HepG2 (cell line): ENCODE data around the gene ZFP1. TPM values are rescaled to one million over a fixed set of nuclear protein-coding genes. Genes with fewer than 3 reads are reported as not detected.

ENCODE experiments used
- ATAC-seq: fragments of 200-7000 bp; cut with Tn5 transposase; 3 replicates; pipeline ENCODE4 v1.9.1; 2020; ENCODE audit warnings: mild to moderate bottlenecking, moderate library complexity
- BruUV-seq: library from RNA; stranded (reverse); fragments of 400-500 nt; replicated peaks from 2 replicates; lab custom pipeline; 2021; lab: Mats Ljungman, UMichigan
- CTCF ChIA-PET: fragments of 300-600 bp; formaldehyde crosslinking; extraction: SDS; loops from one replicate; lab custom pipeline; 2021; ENCODE audit warnings: low total read pairs, inconsistent platforms, low intra/inter-chr PET ratio; lab: Yijun Ruan, JAX
- POLR2A ChIA-PET: fragments of 350-600 bp; sonication (Branson Sonifier 250); formaldehyde crosslinking; loops from one replicate; lab custom pipeline; 2020; ENCODE audit warnings: antibody characterized with exemption, inconsistent platforms; lab: Yijun Ruan, JAX
- DNase-seq: peaks from one replicate; pipeline ENCODE4 v3.0.0-alpha.2; 2015; ENCODE audit warnings: low spot score
- FAIRE-seq: peaks from 3 replicates; lab custom pipeline; 2011; peaks lifted over from hg19 to GRCh38; lab: Jason Lieb, UNC
- H2AFZ ChIP-seq: one replicate; pipeline ENCODE4 v1.6.1; 2011; ENCODE audit warnings: low read length, inconsistent platforms
- H3K27ac ChIP-seq: fragments of 300-600 bp; 3 replicates; pipeline ENCODE4 v1.8.0; 2011; ENCODE audit warnings: mixed run types, mild to moderate bottlenecking, mixed read lengths, low read length, inconsistent platforms; ENCODE audit not compliant: insufficient read depth; ENCODE audit errors: extremely low read length
- H3K27me3 ChIP-seq, 2 experiments: fragments of 200-600 bp in 1 of 2; 2 replicates in 1 of 2; 3 replicates in 1 of 2; pipeline versions ENCODE4 v1.6.0 to v1.8.0; 2011; ENCODE audit warnings: low read length in 2 of 2, mild to moderate bottlenecking in 2 of 2, moderate library complexity in 2 of 2, inconsistent platforms in 1 of 2; ENCODE audit not compliant: insufficient read depth in 2 of 2, control insufficient read depth in 1 of 2
- H3K36me3 ChIP-seq, 2 experiments: fragments of 200-600 bp in 1 of 2; replicated peaks in 1 of 2; 2 replicates in 1 of 2; 3 replicates in 1 of 2; pipeline versions ENCODE4 v1.5.1 to v1.8.0; 2011; ENCODE audit warnings: low read length in 2 of 2, inconsistent platforms in 1 of 2; ENCODE audit not compliant: insufficient read depth in 2 of 2, control insufficient read depth in 1 of 2
- H3K4me1 ChIP-seq: 2 replicates; pipeline ENCODE4 v1.5.1; 2012; ENCODE audit warnings: low read length, inconsistent platforms; ENCODE audit not compliant: insufficient read depth
- H3K4me2 ChIP-seq: 2 replicates; pipeline ENCODE4 v1.6.0; 2011; ENCODE audit warnings: low read depth, low read length, inconsistent platforms
- H3K4me3 ChIP-seq, 3 experiments: fragments of 200-600 bp in 1 of 3; sonication (generic), shearing (Covaris generic) in 1 of 3; replicated peaks in 1 of 3; 2 replicates each; pipeline ENCODE4 v1.5.1; 2011 to 2016; ENCODE audit warnings: low read length in 3 of 3, inconsistent platforms in 2 of 3, low read depth in 2 of 3, mild to moderate bottlenecking in 2 of 3, control low read depth in 1 of 3, mixed read lengths in 1 of 3; ENCODE audit not compliant: insufficient read depth in 1 of 3
- H3K79me2 ChIP-seq: one replicate; pipeline ENCODE4 v1.6.1; 2011; ENCODE audit warnings: low read length, inconsistent platforms; ENCODE audit not compliant: insufficient read depth
- H3K9ac ChIP-seq: 2 replicates; pipeline ENCODE4 v1.6.0; 2011; ENCODE audit warnings: mild to moderate bottlenecking, low read depth, low read length, inconsistent platforms; ENCODE audit not compliant: insufficient read depth
- H3K9me3 ChIP-seq: 2 replicates; pipeline ENCODE4 v1.5.1; 2012; ENCODE audit warnings: mild to moderate bottlenecking, low read length
- H4K20me1 ChIP-seq: 2 replicates; pipeline ENCODE4 v1.6.0; 2011; ENCODE audit warnings: inconsistent platforms, mild to moderate bottlenecking, low read length, moderate library complexity; ENCODE audit not compliant: insufficient read depth
- AGO2 ChIP-seq: fragments of 200-400 bp; formaldehyde crosslinking; optimal IDR thresholded peaks from 2 replicates; pipeline ENCODE3; 2017; ENCODE audit warnings: mild to moderate bottlenecking, low read depth, low read length, moderate library complexity
- ATRX ChIP-seq: sonication (generic); formaldehyde crosslinking; IDR thresholded peaks from 2 replicates; pipeline ENCODE4 v1.4.0; 2020; ENCODE audit warnings: missing genetic modification reagents, borderline replicate concordance
- MAFF ChIP-seq: IDR thresholded peaks from 2 replicates; pipeline ENCODE4 v1.6.1; 2011; ENCODE audit warnings: low read depth, low read length, improper control_type of control experiment
- MAFK ChIP-seq, 2 experiments: IDR thresholded peaks in 1 of 2; conservative IDR thresholded peaks in 1 of 2; 2 replicates each; pipeline ENCODE4 v1.6.1; 2011; ENCODE audit warnings: improper control_type of control experiment in 2 of 2, low read length in 2 of 2
- NFE2L1 ChIP-seq: sonication (generic); formaldehyde crosslinking; IDR thresholded peaks from 2 replicates; pipeline ENCODE4 v1.4.0; 2020; ENCODE audit warnings: missing genetic modification reagents, mild to moderate bottlenecking, borderline replicate concordance
- PCBP2 ChIP-seq: fragments of 200-400 bp; formaldehyde crosslinking; optimal IDR thresholded peaks from 2 replicates; pipeline ENCODE3; 2018; ENCODE audit warnings: low read length, low read depth; ENCODE audit not compliant: poor library complexity, severe bottlenecking
- ZNF224 ChIP-seq: sonication (generic); formaldehyde crosslinking; IDR thresholded peaks from 2 replicates; pipeline ENCODE4 v1.5.0; 2020; ENCODE audit warnings: mild to moderate bottlenecking, missing genetic modification reagents
- ZNF580 ChIP-seq: IDR thresholded peaks from 2 replicates; pipeline ENCODE4 v1.6.1; 2016; ENCODE audit warnings: low read depth, borderline replicate concordance
- ZNF629 ChIP-seq: sonication (generic); formaldehyde crosslinking; conservative IDR thresholded peaks from 2 replicates; pipeline ENCODE4 v1.5.0; 2020; ENCODE audit warnings: missing genetic modification reagents
- ZNF710 ChIP-seq: sonication (generic); formaldehyde crosslinking; IDR thresholded peaks from 2 replicates; pipeline ENCODE4 v1.5.0; 2020; ENCODE audit warnings: mild to moderate bottlenecking, missing genetic modification reagents, borderline replicate concordance
- ZNF761 ChIP-seq: sonication (generic); formaldehyde crosslinking; conservative IDR thresholded peaks from 2 replicates; pipeline ENCODE4 v1.4.0; 2020; ENCODE audit warnings: mild to moderate bottlenecking, missing genetic modification reagents
- ZNF768 ChIP-seq: sonication (generic); formaldehyde crosslinking; IDR thresholded peaks from 2 replicates; pipeline ENCODE4 v1.4.0; 2020; ENCODE audit warnings: missing genetic modification reagents
- WGBS: methylation state at CpG from one replicate; pipeline ENCODE4 v1.1.6; 2017; ENCODE audit warnings: low lambda C conversion rate; 5-methylcytosine and 5-hydroxymethylcytosine counted together
- in situ Hi-C: cut with HindIII; loops from 2 replicates; pipeline ENCODE4 v1.10.0; 2017; ENCODE audit warnings: low pct_unique_long_range_greater_than_20kb; ENCODE audit not compliant: extremely low pct_ligation_motif_present
- intact Hi-C: fragments of 100-400 bp; cut with micrococcal nuclease; formaldehyde crosslinking; loops from one replicate; pipeline ENCODE4 v1.10.0; 2022; ENCODE audit not compliant: unreplicated experiment
- polyA plus RNA-seq, 8 experiments: library from polyadenylated mRNA; depleted of rRNA in 3 of 8; stranded (reverse) in 7 of 8; unstranded in 1 of 8; fragments of >200 nt; fragmentation: Illumina TruSeq in 4 of 8; extraction: Trizol in 4 of 8; gene quantifications; 2 replicates each; pipeline versions ENCODE4 v1.2.1 to v1.2.3, GENCODE V29; 2011 to 2016; ENCODE audit warnings: low read depth in 4 of 8, missing spikeins in 1 of 8, mixed read lengths in 1 of 8; ENCODE audit not compliant: insufficient read depth in 1 of 8
- total RNA-seq, 5 experiments: library from RNA; depleted of rRNA; stranded (reverse); fragments of >200 nt; fragmentation: Illumina TruSeq; extraction: Trizol; gene quantifications; 2 replicates each; pipeline ENCODE4 v1.2.3, GENCODE V29; 2016; ENCODE audit warnings: low read depth in 1 of 5
- TF ChIP-seq, protein P1 (sequence below): sonication (generic); formaldehyde crosslinking; IDR thresholded peaks from 2 replicates; pipeline ENCODE4 v1.5.0; 2020; ENCODE audit warnings: mild to moderate bottlenecking, missing genetic modification reagents
- TF ChIP-seq, protein P2 (sequence below): sonication (generic); formaldehyde crosslinking; conservative IDR thresholded peaks from 2 replicates; pipeline ENCODE4 v1.8.1; 2023; ENCODE audit warnings: missing genetic modification reagents

Gene ZFP1
- total and polyA plus RNA-seq, 2 of the 13 experiments (the other 11 are each of a cell fraction or from before 2014, with no cell fraction given) = 8.3 to 14.0 TPM

DNA sequence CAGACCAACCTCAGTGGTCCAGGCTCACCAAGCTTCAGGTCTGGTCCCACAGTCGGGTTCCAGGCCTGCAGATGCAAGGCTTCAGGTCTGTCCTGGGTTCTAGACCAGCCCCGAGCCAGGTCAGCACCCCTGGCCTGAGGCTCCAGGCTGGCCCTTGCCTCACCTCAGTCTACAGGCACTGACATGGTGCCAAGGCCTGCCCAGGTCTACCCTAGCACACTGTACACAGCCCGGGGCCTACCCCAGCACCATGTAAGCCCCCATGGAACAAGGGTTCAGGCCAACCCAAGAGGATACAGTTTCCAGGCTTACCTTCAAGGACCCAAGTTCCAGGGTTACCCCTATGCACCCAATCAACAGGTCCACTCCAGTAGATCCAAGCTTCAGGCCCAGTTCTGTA is 26.8 kb downstream of the ZFP1 start:
- Histone ChIP-seq H3K4me2 (no peak overlapping the region), H3K27ac (no peak overlapping the region), H4K20me1 (no peaks in the 10 kb centered on the region), H3K79me2 (no peaks in the 10 kb centered on the region), H3K36me3 (peaks cover 1 to 18% of the 10 kb centered on the region in 2 experiments), H3K4me1 (no peaks in the 10 kb centered on the region), H3K9me3 (peaks cover 63% of the 10 kb centered on the region), H3K27me3 (no peaks in the 10 kb centered on the region), H3K4me3 (no peak overlapping the region)
- WGBS = no CpG with 5 or more reads among the region's 3 CpGs
- DNase-seq = no peak
- intact Hi-C loops = no loop called here
- TF ChIP-seq, protein P1, sequence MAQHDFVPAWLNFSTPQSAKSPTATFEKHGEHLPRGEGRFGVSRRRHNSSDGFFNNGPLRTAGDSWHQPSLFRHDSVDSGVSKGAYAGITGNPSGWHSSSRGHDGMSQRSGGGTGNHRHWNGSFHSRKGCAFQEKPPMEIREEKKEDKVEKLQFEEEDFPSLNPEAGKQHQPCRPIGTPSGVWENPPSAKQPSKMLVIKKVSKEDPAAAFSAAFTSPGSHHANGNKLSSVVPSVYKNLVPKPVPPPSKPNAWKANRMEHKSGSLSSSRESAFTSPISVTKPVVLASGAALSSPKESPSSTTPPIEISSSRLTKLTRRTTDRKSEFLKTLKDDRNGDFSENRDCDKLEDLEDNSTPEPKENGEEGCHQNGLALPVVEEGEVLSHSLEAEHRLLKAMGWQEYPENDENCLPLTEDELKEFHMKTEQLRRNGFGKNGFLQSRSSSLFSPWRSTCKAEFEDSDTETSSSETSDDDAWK (CRISPR knock-in tag) = no peak
- TF ChIP-seq ZNF768 (CRISPR knock-in tag) = peak; percentile 15; the same call in 1 of the 2 replicates
- TF ChIP-seq NFE2L1 (CRISPR knock-in tag) = peak; percentile 52; the same call in 1 of the 2 replicates
- TF ChIP-seq ZNF224 (CRISPR knock-in tag) = 0 out of 2 replicates have a peak, but pooled peaks have one; percentile 36
- TF ChIP-seq AGO2 = peak; percentile 51
- no peak for TF ChIP-seq ATRX (CRISPR knock-in tag)
- TF ChIP-seq ZNF761 = no peak
- TF ChIP-seq, all 625 proteins: peak for 4
- ChIA-PET CTCF (no interaction called here), POLR2A (no interaction called here)
- no peak overlapping the region for H2AFZ ChIP-seq
- in situ Hi-C loops = loop anchor here (25.0 kb wide), 1 partner anchor 587 kb away; no protein-coding TSS in a partner anchor
- ATAC-seq (peak; percentile 70), FAIRE-seq (no peak)
- no TSS peak for BruUV-seq
- no peak overlapping the region for H3K9ac ChIP-seq

- WGBS = 21% methylated on average over 2 of the region's 2 CpGs
- Histone ChIP-seq H3K27me3 (peaks cover 0 to 4% of the 10 kb centered on the region in 2 experiments; a peak in 1 of 5 replicates), H3K79me2 (no peaks in the 10 kb centered on the region), H3K27ac (no peak overlapping the region), H3K9me3 (peaks cover 45% of the 10 kb centered on the region), H3K4me3 (no peak overlapping the region), H4K20me1 (no peaks in the 10 kb centered on the region), H3K36me3 (no peaks in the 10 kb centered on the region), H3K4me1 (no peaks in the 10 kb centered on the region), H2AFZ (no peak overlapping the region), H3K4me2 (no peak overlapping the region), H3K9ac (no peak overlapping the region)
- BruUV-seq = no TSS peak
- no peak for FAIRE-seq
- in situ Hi-C loops (loop anchor here (25.0 kb wide), 1 partner anchor 585 kb away; no protein-coding TSS in a partner anchor), intact Hi-C loops (no loop called here)
- DNase-seq = no peak
- ChIA-PET CTCF (no interaction called here), POLR2A (no interaction called here)
- no peak for ATAC-seq
- TF ChIP-seq, protein P2, sequence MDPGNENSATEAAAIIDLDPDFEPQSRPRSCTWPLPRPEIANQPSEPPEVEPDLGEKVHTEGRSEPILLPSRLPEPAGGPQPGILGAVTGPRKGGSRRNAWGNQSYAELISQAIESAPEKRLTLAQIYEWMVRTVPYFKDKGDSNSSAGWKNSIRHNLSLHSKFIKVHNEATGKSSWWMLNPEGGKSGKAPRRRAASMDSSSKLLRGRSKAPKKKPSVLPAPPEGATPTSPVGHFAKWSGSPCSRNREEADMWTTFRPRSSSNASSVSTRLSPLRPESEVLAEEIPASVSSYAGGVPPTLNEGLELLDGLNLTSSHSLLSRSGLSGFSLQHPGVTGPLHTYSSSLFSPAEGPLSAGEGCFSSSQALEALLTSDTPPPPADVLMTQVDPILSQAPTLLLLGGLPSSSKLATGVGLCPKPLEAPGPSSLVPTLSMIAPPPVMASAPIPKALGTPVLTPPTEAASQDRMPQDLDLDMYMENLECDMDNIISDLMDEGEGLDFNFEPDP (CRISPR knock-in tag) = no peak
- TF ChIP-seq MAFK (conservative IDR thresholded peaks at IDR 0.05 in 1 of 2, IDR thresholded peaks at IDR 0.05 in 1 of 2; ENCODE audit: low read length in 2 of 2) (peak in 1 of 2 experiments; percentile 53; a peak in 1 of 4 replicates), MAFF (peak; percentile 17; the same call in 1 of the 2 replicates), ZNF580 (CRISPR knock-in tag) (no peak), ZNF710 (CRISPR knock-in tag) (no peak), ZNF629 (no peak), PCBP2 (peak; percentile 9)
Observed at GRCh38 chr16:75176926-75177325, 28.6 kb downstream of the ZFP1 start.
